Renal cortex interstitium (tissue), 11 donors: ENCODE measurements around the gene MTCL3.

ENCODE experiments used
- DNase-seq, 11 donors: peaks; one replicate each; pipeline ENCODE4 v3.0.0-alpha.2; 2013; ENCODE audit warnings: low read depth in 9 of 11, low spot score in 4 of 11; ENCODE audit errors: extremely low read depth in 1 of 11

Gene MTCL3

DNA sequence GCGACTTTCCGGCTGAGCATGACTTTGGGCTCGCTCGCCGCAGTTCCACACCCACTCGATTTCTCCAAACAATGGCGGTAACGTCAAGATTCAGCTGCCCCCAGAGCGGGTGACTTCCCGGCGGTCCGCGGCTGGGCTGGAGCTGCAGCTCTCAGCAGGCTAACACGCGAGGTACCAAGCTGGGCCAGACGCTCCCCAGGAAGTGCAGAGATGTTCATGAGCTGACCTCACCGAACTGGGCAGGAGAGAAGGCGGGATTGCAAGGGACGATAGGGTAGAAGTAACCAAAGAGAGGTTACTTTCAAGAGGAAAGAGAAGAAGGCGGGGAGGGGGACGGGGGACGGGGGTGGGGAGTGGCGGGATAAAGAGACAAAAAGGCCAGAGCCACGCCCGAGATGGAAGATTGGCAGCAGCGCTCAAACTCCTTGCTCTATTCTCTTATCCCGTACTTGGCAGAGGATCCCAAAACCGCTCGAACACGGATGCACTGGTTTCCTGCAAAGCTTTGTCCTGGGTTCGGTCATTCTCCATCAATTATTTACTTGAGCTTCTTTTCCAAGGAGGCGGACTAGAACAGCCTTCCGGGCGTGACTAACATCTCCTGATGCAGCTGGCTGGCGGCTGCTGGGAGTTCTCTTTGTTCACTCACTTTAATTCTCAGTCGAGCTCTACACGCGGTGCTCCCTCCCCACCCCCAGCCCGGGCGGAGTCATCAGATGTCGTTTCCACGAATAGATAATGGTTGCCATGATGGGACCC, at the start of gene MTCL3:
Gene MTCL3 (minus strand): TSS at position 626 of the 759 bp plus-strand sequence.
- peak in 4 of 11 donors; percentile 1 to 45 (median 12) for DNase-seq

DNA sequence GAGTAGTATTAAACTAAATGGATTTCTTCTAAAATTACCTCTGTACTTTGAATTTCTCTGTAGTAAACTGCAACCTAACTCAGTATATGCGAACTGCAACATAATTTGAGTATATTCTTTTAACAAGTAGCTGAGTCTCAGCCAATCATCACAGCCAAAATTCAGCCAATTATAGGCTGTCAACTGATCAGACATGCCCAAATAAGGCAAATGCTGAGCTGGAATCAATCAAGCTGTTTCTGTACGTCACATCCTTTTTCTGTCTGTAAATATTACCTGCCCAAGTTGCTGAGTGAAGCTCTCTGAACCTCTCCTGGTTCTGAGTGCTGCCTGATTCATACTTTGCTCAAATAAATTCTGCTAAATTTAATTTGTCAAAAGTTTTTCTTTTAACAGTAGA, 48.3 kb upstream of the MTCL3 start:
- no peak for DNase-seq

DNA sequence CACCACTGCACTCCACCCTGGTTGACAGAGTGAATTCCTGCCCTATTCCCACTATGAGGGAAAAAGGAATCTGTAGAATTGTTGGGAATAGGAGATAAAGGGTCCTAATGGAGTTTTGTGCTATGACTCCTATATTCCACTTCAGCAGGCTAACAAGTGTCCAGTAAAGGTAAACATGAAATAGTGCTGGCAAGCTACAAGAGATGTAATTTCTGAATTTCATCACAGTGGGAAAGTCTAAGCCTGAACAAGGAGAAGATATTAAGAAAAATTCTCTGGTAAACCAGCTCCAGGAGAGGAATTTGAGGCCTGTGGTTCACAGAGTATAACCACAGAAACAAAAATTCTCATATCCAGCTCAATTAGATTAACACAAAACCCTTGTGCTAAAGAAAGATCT, 47.5 kb upstream of the MTCL3 start:
- no peak for DNase-seq

DNA sequence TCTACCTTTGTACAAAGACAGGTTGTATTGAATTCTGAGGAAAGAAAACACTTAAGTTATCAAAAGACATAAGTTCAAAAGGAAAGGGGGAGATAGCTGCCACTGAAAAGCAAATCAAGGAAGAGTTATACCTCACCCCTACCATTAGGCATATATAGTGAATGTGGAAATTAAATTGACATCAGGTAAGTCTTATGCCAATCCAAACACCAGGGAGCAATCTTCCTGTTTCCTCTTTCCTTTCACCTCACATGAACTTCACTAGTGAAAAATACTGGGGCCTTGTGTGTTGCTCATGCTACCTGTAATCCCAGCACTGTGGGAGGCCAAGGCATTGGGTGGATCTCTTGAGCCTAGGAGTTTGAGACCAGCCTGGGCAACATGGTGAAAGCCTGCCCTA, 47.0 kb upstream of the MTCL3 start:
- no peak for DNase-seq

DNA sequence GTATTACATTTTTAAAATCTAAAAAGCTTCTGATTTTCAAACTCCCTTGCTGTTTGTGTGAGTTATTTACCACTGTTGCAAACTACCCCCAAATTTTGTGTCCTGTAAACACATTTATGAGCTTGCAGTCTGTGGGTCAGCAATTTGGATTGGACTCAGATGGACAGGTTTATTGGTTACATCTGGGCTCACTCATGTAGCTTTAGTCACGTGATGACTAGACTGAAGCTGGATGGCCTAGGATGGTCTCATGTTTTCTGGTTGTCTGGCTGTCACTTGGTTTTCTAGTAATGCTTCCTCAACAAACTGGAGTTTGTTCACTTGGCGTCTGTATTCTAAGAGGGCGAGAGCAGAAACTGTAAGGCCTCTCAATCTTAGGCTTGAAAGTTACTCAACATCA, 45.6 kb upstream of the MTCL3 start:
- DNase-seq, result peak in 8 of 11 donors; percentile 2 to 16 (median 8)

DNA sequence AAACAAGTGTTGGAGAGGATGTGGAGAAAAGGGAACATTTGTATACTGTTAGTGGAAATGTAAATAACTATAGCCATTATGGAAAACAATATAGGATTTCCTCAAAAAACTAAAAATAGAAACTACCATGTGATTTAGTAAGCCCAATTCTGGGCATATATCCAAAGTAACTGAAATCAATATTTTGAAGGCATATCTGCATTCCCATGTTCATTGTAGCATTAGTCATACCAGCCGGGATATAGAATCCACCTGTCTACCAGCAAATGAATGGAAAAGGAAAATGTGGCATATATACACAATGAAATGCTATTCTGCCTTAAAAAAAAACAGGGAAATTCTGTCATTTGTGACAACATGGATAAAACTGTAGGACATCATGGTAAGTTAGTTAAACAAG, 42.5 kb upstream of the MTCL3 start:
- DNase-seq, result no peak

DNA sequence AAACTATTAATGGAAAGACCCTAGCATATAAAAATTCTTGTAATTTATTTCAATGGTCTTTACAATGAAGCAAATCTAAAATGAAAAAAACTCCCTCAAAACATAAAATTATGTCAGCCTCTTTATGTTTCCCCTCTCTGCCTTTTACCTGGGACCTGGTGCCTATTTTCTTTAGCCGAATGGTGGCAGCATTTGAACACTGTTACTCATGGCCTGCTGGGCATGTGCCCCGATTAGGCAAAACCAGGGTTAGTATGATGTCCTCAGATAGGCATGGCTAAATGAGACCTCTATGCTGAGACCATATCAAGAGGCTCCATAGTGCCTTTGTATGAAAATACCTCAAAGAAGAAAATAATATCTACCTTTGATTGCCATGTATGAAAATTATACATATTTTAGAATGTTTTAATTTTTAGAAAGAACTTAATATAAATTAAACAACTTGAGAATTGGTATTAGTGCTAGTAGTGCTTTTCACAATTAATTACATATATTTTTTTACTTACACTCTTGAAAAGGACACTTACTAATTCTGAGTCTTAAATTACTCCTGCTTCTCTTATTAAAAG, 35.4 kb upstream of the MTCL3 start:
- no peak for DNase-seq

DNA sequence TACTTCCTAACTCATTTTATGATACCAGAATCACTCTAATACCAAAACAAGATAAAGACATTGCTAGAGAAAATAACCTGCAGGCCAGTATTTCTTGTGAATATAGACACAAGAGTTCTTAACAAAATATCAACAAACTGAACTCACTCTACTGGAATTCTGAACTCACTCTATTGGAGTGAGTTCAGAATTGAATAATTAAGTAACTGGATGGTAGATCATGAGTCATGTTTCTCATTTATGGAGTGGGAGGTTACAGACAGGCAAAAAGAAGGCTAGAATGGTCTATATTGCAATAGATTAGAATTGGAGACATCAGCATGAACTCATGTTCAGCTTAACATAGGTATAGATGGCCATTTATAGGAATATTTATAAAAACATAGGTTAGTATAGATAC, 31.3 kb upstream of the MTCL3 start:
- no peak for DNase-seq

DNA sequence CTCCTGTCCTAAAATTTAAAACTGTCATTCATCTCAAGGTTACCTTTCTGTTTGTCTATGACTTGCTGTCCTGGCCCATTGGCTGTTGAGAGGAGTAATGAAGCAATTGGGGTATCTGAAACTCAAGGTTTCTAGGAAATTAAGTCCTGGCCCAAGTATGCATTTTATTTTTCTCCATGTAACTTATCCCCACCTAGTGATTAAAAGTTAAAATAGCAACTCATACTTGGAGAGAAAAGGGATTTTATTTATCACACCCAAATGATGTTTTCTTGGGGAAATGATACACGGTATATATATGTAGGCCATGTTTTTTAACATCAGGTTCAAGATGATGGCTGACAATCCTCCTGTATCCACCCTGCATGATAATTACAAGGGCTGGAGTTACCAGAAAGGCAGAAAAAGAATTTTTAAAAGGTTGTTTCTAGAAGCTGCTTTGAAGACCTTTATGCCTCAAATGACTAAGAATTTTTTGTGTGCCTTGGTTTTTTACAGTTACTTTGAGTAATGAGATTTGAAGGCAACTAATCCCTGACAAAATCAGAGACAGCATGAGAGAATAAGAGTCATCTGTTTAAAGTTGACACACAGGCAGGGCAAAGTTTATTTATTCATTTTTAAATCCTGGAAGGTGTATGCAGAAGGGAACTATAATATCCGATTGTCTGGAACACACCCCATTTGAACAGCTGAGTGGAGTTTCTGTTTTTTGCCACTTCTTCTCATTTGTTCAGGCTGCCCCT, 28.9 kb upstream of the MTCL3 start:
- DNase-seq, result no peak

DNA sequence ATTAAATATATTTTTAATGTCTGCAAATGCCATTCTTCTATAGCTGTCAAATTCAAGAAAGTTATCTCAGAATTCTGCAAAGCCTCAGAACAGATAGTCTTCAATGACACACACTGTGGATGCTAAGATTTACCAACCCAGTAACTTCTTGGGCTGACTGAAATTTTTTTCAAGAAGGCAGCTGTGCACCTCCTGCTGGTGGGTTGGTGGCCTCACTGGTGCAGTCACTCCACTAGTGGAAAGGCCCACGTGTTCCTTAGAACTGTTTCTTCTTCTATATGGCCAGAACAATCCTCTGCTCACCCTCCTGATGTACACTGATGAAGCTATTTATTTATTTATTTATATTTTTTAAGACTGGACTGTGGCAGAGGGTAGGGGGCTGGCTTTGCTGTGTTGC, 28.1 kb upstream of the MTCL3 start:
- DNase-seq, result no peak

DNA sequence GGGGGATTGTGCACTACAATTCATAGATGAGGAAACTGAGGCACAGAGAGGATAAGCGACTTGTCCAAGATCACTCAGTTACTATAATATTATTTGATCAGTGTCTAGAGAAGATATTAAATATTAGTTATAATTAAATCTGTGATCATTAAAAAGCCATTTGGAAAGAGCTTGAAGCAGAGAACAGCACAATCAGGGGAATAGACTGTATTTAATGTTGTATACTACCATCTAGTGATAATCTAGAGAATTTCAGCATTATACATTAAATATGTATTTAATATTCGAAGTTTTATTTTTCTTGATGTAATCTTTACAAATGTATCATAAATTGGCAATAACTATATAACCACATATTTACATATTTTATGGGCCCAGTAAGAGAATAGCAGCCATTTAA, 20.1 kb upstream of the MTCL3 start:
- DNase-seq, result no peak

DNA sequence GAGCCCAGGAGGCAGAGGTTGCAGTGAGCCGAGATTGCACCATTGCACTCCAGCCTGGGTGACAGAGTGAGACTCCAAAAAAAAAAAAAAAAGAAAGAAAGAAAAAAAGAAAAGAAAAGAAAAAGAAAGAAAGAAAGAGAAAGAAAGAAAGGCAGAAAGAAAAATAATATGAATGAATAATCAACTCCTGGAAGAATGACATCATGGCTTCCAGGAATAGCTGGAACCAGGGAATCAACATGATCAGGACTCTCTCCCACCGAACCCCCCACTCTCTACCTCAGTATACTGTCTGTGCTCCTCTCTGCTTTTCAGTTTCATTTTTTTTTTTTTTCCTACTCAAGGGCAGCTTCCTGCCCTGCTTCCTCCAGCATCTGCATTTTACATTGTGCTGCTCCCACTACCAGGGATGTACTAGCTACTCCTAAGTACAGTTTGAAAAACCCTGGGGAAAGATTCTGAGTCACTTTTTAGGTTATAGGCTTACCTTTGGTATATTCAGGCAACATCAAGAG, 19.7 kb upstream of the MTCL3 start:
- DNase-seq, result no peak

DNA sequence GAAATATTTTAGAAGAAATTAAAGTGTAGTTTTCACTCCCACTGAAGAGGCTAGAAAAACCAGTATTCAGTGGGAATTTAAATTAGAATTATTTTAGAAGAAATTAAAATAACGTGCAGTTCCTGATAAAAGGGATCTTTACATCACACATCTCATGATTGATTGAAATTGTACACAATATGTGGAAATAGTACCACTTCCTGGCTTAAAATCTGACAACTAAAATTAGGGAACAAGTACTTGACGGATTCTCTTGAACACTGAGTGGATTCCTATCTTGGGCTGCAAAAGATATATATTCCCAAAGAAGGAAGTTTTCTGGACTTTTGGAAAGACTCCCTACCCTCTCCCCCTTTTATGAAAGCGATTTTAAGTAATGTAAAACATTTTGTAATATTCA, 14.6 kb upstream of the MTCL3 start:
- DNase-seq, result no peak

DNA sequence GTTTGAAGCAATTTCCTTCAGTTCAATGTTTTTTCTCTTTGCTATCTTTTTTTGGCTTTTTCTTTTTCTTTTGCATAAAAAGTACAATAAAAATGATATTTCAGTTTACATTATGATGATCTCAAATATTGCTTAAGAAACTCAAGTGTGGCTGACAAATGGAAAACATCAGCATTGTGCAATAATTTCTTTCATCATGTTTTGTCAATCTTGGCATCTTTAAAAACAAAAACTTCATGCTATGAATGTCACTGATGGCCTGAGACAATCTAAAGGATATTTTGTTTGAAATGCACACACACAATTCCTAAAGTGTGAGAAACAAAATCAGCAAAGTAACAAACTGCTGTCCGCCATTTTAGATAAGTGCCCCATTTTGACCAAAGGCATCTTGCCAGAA, 13.9 kb upstream of the MTCL3 start:
- DNase-seq, result no peak

DNA sequence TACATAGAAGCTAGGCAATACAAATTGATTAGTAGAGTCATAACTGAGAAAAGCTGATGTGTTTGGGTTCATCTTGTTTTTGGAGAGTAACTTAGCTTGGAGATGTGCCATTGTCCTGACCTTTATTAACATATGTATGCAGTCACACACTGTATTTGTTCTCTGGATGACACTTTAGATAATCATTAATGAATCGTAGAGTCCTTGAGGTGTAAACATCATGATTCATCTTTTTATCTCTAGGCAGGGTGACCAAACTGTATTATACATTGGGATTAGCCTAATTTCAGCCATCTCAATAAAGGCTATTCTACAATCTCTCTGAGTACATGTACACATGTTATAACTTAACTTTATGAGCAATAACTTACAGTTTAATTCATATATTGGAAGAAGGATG, 3.6 kb upstream of the MTCL3 start:
- no peak for DNase-seq

DNA sequence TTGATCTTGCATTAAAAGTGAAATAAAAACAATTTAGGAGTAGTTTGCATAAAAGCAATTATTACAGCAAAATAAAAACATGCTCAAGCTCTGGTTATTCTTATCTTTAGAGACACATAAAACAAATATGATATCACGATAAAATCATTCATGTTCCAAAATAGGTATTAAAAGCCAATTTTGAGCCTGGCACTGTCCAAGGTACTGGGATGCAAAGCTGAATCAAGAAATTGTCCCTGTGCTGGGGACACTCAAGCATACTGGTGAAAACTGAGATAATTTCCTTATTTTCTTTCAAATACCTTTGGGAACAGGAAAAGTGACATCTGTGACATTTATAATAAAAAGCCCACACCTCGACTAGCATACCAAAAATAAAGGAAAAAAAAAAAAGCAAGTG, 931 bp upstream of the MTCL3 start:
- DNase-seq, result peak in 2 of 11 donors; percentile 8 to 22

DNA sequence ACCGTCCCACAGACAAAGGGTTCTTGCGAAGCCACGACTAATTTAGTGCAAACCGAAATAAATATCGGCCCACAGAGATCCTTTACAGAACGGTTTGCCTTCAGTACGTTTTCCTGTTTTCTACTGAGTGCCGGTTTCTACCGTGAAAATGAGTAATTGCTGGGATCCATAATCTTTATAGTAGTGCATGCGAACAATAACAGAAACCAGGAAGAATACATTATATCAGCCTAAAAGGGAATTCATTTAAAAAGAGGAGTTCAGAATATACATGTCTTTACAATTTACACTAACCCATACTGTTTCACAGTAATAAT, 292 bp upstream of the MTCL3 start:
- DNase-seq, result no peak

DNA sequence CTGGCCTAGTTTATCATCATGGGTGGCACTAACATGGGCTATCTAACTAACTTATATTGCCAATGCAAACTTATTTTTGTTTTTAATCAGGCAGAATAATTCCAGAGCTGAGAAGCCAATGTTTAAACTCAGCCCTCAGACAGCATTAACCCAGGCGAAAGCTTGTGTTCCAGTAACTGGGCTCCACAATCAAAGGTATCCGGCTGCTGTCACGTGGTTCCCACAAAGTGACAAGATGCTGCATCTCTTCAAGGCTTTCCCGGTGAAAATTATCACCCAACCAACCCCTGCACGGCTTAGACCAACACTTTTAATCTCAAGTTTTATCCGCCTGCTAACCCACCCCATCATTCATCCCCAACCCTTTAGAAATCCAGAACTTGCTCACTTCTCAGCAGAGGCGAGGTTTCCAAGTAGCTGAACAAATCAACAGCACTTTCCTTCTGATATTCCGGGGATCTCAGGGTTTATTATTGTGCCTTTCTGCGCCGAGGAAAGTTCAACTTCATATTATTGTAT, 885 bp downstream of the MTCL3 start:
- no peak for DNase-seq

DNA sequence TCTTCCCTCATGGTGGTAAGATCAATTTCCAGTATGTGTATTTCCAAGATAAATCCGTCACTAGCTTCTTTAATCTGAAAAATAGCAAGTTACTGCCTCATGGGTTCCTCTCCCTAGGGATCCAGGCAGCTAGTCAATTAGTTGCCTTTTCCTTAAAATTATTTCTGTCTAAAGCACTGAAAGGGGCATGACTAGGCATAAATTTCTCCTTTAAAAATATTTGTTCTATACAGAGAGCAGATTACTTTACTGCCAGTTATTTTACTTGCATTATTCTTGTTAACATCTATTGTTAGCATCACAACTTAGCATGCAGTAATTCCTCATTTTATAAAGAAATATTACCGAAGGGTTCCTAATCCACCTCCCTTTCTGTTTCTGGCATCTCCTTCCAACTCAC, 1.4 kb downstream of the MTCL3 start:
- no peak for DNase-seq

DNA sequence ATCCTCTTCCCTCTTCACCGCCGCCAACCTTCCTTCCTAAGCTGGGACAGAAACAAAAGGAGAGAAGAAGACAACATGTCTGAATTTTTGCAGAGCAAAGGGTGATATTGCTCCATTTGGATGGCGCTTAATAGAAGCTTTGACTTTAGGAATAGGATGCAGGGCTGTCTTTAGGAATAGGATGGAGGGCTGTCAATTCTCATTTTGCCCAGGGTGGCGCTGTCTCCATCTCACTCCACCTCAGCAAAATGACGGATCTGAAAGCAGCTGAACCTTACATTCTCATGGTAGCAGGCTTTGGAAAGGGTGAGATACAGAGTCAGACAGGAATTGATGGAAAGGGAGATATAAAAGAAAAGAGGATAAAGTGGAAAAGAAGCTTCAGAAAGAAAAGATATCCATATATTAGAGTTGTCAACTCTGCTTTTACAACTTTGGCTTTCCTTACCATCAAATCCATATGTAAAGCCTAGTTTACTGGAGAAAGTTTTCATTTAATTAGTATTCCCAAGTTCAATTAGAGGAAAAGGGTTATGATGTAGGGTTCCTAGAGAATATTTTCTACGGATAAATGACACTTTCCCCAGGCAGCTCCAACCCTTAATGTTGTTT, 2.4 kb downstream of the MTCL3 start:
- peak in 4 of 11 donors; percentile 4 to 26 (median 17) for DNase-seq
